Peyer's patch (tissue), 4 donors: ENCODE data around the gene ARNT2.

Experiments used
- POLR2A ChIP-seq, 2 donors: fragments of 450-650 bp; IDR thresholded peaks; one replicate each; pipeline ENCODE4 v1.5.1; 2017; ENCODE audit warnings: antibody characterized with exemption in 2 of 2, mild to moderate bottlenecking in 2 of 2, moderate library complexity in 2 of 2
- TF ChIP-seq, protein P1 (sequence below), 6 experiments: fragments of 450-650 bp in 4 of 6; fragments of 200-600 bp in 2 of 6; sonication (generic) in 1 of 6; IDR thresholded peaks; one replicate each; pipeline ENCODE4 v1.5.1; 2017 to 2019; ENCODE audit warnings: antibody characterized with exemption in 6 of 6, mild to moderate bottlenecking in 3 of 6, moderate library complexity in 1 of 6

DNA sequence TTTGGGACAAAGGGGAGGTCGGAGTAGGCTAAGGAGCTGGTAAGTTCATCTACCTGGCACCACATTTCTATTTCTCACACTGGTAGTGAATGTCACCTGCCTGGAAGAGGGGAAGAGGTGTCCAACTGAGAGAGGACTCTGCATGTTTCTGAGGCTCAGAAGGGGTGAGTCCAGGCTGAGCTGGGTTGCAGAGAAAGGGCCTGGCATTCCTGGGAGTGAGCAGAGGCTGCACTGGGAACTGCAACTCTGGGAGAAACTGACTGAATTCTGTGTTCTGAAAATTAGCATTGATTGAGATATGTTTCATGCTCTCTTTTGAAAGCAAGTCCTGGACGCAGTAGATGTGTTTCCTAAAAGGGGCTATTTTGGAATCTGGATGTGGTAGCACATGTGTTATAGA lies 32.3 kb upstream of the ARNT2 start:
- TF ChIP-seq POLR2A (IDR thresholded peaks at IDR 0.05) = no peak
- TF ChIP-seq, protein P1, sequence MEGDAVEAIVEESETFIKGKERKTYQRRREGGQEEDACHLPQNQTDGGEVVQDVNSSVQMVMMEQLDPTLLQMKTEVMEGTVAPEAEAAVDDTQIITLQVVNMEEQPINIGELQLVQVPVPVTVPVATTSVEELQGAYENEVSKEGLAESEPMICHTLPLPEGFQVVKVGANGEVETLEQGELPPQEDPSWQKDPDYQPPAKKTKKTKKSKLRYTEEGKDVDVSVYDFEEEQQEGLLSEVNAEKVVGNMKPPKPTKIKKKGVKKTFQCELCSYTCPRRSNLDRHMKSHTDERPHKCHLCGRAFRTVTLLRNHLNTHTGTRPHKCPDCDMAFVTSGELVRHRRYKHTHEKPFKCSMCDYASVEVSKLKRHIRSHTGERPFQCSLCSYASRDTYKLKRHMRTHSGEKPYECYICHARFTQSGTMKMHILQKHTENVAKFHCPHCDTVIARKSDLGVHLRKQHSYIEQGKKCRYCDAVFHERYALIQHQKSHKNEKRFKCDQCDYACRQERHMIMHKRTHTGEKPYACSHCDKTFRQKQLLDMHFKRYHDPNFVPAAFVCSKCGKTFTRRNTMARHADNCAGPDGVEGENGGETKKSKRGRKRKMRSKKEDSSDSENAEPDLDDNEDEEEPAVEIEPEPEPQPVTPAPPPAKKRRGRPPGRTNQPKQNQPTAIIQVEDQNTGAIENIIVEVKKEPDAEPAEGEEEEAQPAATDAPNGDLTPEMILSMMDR (IDR thresholded peaks at IDR 0.05) = no peak
